Neural cell (in vitro differentiated cells): Measurements from ENCODE around the gene PCYT2.

Source experiments
- EP300 ChIP-seq: fragments of 450-650 bp; conservative IDR thresholded peaks from 2 replicates; pipeline ENCODE4 v1.6.1; 2014; ENCODE audit warnings: antibody characterized with exemption, mild to moderate bottlenecking, moderate library complexity; ENCODE audit not compliant: poor library complexity, severe bottlenecking
- EZH2 ChIP-seq: fragments of 200-600, 300-800 bp; shearing (Covaris generic), sonication (generic); IDR thresholded peaks from 2 replicates; pipeline ENCODE4 v1.6.1; 2014; ENCODE audit warnings: antibody characterized with exemption, low read length, borderline replicate concordance, mild to moderate bottlenecking; ENCODE audit not compliant: insufficient read depth, poor library complexity, severe bottlenecking
- POLR2AphosphoS5 ChIP-seq: IDR thresholded peaks from 2 replicates; pipeline ENCODE4 v1.6.1; 2012
- RAD21 ChIP-seq: fragments of 450-650 bp; conservative IDR thresholded peaks from 2 replicates; pipeline ENCODE4 v1.6.1; 2014; ENCODE audit warnings: antibody characterized with exemption, mild to moderate bottlenecking, moderate library complexity
- SMC3 ChIP-seq: fragments of 450-650 bp; conservative IDR thresholded peaks from 2 replicates; pipeline ENCODE4 v1.6.1; 2014; ENCODE audit warnings: antibody characterized with exemption, mild to moderate bottlenecking, moderate library complexity; ENCODE audit not compliant: poor library complexity
- TAF1 ChIP-seq: IDR thresholded peaks from 2 replicates; pipeline ENCODE4 v1.6.1; 2012; ENCODE audit warnings: low read depth
- TF ChIP-seq, protein P1 (sequence below): fragments of 450-650 bp; IDR thresholded peaks from 2 replicates; pipeline ENCODE4 v1.5.1; 2014; ENCODE audit warnings: antibody characterized with exemption, mild to moderate bottlenecking, moderate library complexity; ENCODE audit not compliant: poor library complexity, severe bottlenecking
- TF ChIP-seq, protein P2 (sequence below): IDR thresholded peaks from 2 replicates; pipeline ENCODE4 v1.6.1; 2012; ENCODE audit warnings: borderline replicate concordance

GRCh38 chr17:81939881-81940385, 28.7 kb upstream of the PCYT2 start:
- TF ChIP-seq, protein P1, sequence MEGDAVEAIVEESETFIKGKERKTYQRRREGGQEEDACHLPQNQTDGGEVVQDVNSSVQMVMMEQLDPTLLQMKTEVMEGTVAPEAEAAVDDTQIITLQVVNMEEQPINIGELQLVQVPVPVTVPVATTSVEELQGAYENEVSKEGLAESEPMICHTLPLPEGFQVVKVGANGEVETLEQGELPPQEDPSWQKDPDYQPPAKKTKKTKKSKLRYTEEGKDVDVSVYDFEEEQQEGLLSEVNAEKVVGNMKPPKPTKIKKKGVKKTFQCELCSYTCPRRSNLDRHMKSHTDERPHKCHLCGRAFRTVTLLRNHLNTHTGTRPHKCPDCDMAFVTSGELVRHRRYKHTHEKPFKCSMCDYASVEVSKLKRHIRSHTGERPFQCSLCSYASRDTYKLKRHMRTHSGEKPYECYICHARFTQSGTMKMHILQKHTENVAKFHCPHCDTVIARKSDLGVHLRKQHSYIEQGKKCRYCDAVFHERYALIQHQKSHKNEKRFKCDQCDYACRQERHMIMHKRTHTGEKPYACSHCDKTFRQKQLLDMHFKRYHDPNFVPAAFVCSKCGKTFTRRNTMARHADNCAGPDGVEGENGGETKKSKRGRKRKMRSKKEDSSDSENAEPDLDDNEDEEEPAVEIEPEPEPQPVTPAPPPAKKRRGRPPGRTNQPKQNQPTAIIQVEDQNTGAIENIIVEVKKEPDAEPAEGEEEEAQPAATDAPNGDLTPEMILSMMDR, result no peak
- no peak for TF ChIP-seq TAF1
- TF ChIP-seq POLR2AphosphoS5, result no peak
- no peak for TF ChIP-seq EZH2
- TF ChIP-seq RAD21, result no peak
- TF ChIP-seq, protein P2, sequence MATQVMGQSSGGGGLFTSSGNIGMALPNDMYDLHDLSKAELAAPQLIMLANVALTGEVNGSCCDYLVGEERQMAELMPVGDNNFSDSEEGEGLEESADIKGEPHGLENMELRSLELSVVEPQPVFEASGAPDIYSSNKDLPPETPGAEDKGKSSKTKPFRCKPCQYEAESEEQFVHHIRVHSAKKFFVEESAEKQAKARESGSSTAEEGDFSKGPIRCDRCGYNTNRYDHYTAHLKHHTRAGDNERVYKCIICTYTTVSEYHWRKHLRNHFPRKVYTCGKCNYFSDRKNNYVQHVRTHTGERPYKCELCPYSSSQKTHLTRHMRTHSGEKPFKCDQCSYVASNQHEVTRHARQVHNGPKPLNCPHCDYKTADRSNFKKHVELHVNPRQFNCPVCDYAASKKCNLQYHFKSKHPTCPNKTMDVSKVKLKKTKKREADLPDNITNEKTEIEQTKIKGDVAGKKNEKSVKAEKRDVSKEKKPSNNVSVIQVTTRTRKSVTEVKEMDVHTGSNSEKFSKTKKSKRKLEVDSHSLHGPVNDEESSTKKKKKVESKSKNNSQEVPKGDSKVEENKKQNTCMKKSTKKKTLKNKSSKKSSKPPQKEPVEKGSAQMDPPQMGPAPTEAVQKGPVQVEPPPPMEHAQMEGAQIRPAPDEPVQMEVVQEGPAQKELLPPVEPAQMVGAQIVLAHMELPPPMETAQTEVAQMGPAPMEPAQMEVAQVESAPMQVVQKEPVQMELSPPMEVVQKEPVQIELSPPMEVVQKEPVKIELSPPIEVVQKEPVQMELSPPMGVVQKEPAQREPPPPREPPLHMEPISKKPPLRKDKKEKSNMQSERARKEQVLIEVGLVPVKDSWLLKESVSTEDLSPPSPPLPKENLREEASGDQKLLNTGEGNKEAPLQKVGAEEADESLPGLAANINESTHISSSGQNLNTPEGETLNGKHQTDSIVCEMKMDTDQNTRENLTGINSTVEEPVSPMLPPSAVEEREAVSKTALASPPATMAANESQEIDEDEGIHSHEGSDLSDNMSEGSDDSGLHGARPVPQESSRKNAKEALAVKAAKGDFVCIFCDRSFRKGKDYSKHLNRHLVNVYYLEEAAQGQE, result no peak
- TF ChIP-seq EP300, result no peak
- TF ChIP-seq SMC3, result no peak
